Measurements from ENCODE around the gene HOXD10.

The HOXD10 gene

GRCh38 chr2:176115883-176116813 lies at the start of gene HOXD10:
TSS of gene HOXD10 (plus strand) at chr2:176116778. CDS start at chr2:176116834, 56 bp downstream.
- H3K27ac ChIP-seq, result 0 out of 2 replicates have a peak within 1 kb of the TSS, but pooled peaks have one; percentile 21
- peaks cover 78% of the 10 kb centered on the region for H3K36me3 ChIP-seq (ENCODE audit: insufficient read depth, low read length)
- DNase-seq (ENCODE audit: low read depth, low spot score), result no peak
- no peak within 1 kb of the TSS for H3K9ac ChIP-seq (ENCODE audit: insufficient read length)
- H3K4me3 ChIP-seq, result no peak within 1 kb of the TSS
- TF ChIP-seq POLR2AphosphoS5 (IDR thresholded peaks at IDR 0.05; ENCODE audit: borderline replicate concordance, low read depth, low read length), result no peak
- no peak for TF ChIP-seq EZH2 (IDR thresholded peaks at IDR 0.05)
- TF ChIP-seq FOXP2 (optimal IDR thresholded peaks at IDR 0.05; ENCODE audit: control extremely low read depth, extremely low read length, insufficient read depth), result no peak
- no peaks in the 10 kb centered on the region for H3K9me3 ChIP-seq (ENCODE audit: low read depth, low read length)

- Histone ChIP-seq H3K4me3 (no peak overlapping the region), H3K9ac (ENCODE audit: insufficient read length) (no peak overlapping the region)
- TF ChIP-seq POLR2AphosphoS5 (IDR thresholded peaks at IDR 0.05; ENCODE audit: borderline replicate concordance, low read depth, low read length) (no peak), EZH2 (IDR thresholded peaks at IDR 0.05) (no peak), FOXP2 (optimal IDR thresholded peaks at IDR 0.05; ENCODE audit: control extremely low read depth, extremely low read length, insufficient read depth) (no peak)
These were observed 48.8 kb upstream of the HOXD10 start for GRCh38 chr2:176067589-176068418.

GRCh38 chr2:176068419-176068832 lies 48.2 kb upstream of the HOXD10 start:
- no peaks in the 10 kb centered on the region for H3K9me3 ChIP-seq (ENCODE audit: low read depth, low read length)
- H3K27ac ChIP-seq, result no peak overlapping the region
- H3K9ac ChIP-seq (ENCODE audit: insufficient read length), result no peak overlapping the region
- TF ChIP-seq EZH2 (IDR thresholded peaks at IDR 0.05) (no peak), POLR2AphosphoS5 (IDR thresholded peaks at IDR 0.05; ENCODE audit: borderline replicate concordance, low read depth, low read length) (no peak), FOXP2 (optimal IDR thresholded peaks at IDR 0.05; ENCODE audit: control extremely low read depth, extremely low read length, insufficient read depth) (no peak)
- no peak for DNase-seq (ENCODE audit: low read depth, low spot score)
- no peak overlapping the region for H3K4me3 ChIP-seq
- H3K36me3 ChIP-seq (ENCODE audit: insufficient read depth, low read length), result no peaks in the 10 kb centered on the region

More at GRCh38 chr2:176067589-176068418, 48.8 kb upstream of the HOXD10 start:
- Histone ChIP-seq H3K36me3 (ENCODE audit: insufficient read depth, low read length) (no peaks in the 10 kb centered on the region), H3K9me3 (ENCODE audit: low read depth, low read length) (no peaks in the 10 kb centered on the region), H3K27ac (no peak overlapping the region)
- DNase-seq (ENCODE audit: low read depth, low spot score), result no peak

- Histone ChIP-seq H3K36me3 (ENCODE audit: insufficient read depth, low read length) (no peaks in the 10 kb centered on the region), H3K9ac (ENCODE audit: insufficient read length) (no peak overlapping the region), H3K9me3 (ENCODE audit: low read depth, low read length) (no peaks in the 10 kb centered on the region), H3K4me3 (no peak overlapping the region), H3K27ac (no peak overlapping the region)
- no peak for DNase-seq (ENCODE audit: low read depth, low spot score)
- TF ChIP-seq POLR2AphosphoS5 (IDR thresholded peaks at IDR 0.05; ENCODE audit: borderline replicate concordance, low read depth, low read length), result no peak
- TF ChIP-seq EZH2 (IDR thresholded peaks at IDR 0.05), result no peak
- no peak for TF ChIP-seq FOXP2 (optimal IDR thresholded peaks at IDR 0.05; ENCODE audit: control extremely low read depth, extremely low read length, insufficient read depth)
These were observed 45.0 kb upstream of the HOXD10 start for GRCh38 chr2:176071330-176072291.

GRCh38 chr2:176072292-176072669 lies 44.3 kb upstream of the HOXD10 start:
- H3K9me3 ChIP-seq (ENCODE audit: low read depth, low read length), result no peaks in the 10 kb centered on the region
- H3K4me3 ChIP-seq, result no peak overlapping the region
- no peak overlapping the region for H3K9ac ChIP-seq (ENCODE audit: insufficient read length)
- no peak for DNase-seq (ENCODE audit: low read depth, low spot score)
- TF ChIP-seq EZH2 (IDR thresholded peaks at IDR 0.05) (no peak), POLR2AphosphoS5 (IDR thresholded peaks at IDR 0.05; ENCODE audit: borderline replicate concordance, low read depth, low read length) (no peak), FOXP2 (optimal IDR thresholded peaks at IDR 0.05; ENCODE audit: control extremely low read depth, extremely low read length, insufficient read depth) (no peak)
- H3K27ac ChIP-seq, result no peak overlapping the region
- no peaks in the 10 kb centered on the region for H3K36me3 ChIP-seq (ENCODE audit: insufficient read depth, low read length)

GRCh38 chr2:176072951-176073904 lies 43.4 kb upstream of the HOXD10 start:
- peak overlapping the region; percentile 40 for H3K4me3 ChIP-seq
- TF ChIP-seq EZH2 (IDR thresholded peaks at IDR 0.05), result no peak
- TF ChIP-seq POLR2AphosphoS5 (IDR thresholded peaks at IDR 0.05; ENCODE audit: borderline replicate concordance, low read depth, low read length), result peak; percentile 36; the same call in 1 of the 2 replicates
- TF ChIP-seq FOXP2 (optimal IDR thresholded peaks at IDR 0.05; ENCODE audit: control extremely low read depth, extremely low read length, insufficient read depth), result no peak
- DNase-seq (ENCODE audit: low read depth, low spot score), result no peak
- no peaks in the 10 kb centered on the region for H3K36me3 ChIP-seq (ENCODE audit: insufficient read depth, low read length)
- H3K27ac ChIP-seq, result 0 out of 2 replicates have a peak overlapping the region, but pooled peaks have one; percentile 4
- H3K9me3 ChIP-seq (ENCODE audit: low read depth, low read length), result no peaks in the 10 kb centered on the region
- H3K9ac ChIP-seq (ENCODE audit: insufficient read length), result no peak overlapping the region

Data from SK-N-MC (cell line).